Peyer's patch (tissue), 4 donors: ENCODE results near the gene COMMD6.

ENCODE experiments used
- CTCF ChIP-seq, 6 experiments: fragments of 450-650 bp in 4 of 6; fragments of 200-600 bp in 2 of 6; sonication (generic) in 1 of 6; IDR thresholded peaks; one replicate each; pipeline ENCODE4 v1.5.1; 2017 to 2019; ENCODE audit warnings: antibody characterized with exemption in 6 of 6, mild to moderate bottlenecking in 3 of 6, moderate library complexity in 1 of 6
- POLR2A ChIP-seq, 2 donors: fragments of 450-650 bp; IDR thresholded peaks; one replicate each; pipeline ENCODE4 v1.5.1; 2017; ENCODE audit warnings: antibody characterized with exemption in 2 of 2, mild to moderate bottlenecking in 2 of 2, moderate library complexity in 2 of 2

DNA sequence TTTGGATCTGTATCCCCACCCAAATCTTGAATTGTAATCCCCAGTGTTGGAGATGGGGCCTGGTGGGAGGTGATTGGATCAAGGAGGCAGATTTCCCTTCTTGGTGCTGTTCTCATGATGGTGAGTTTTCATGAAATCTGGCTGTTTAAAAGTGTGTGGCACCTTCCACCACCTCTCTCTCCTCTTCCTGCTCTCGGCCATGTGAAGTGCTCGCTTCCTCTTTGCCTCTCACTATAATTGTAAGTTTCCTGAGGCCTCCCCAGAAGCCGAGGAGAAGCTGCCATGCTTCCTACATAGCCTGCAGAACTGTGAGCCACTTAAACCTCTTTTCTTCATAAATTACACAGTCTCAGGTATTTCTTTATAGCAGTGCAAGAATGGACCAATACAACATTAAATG lies 15.7 kb downstream of the COMMD6 start:
- TF ChIP-seq CTCF (IDR thresholded peaks at IDR 0.05) (no peak), POLR2A (IDR thresholded peaks at IDR 0.05) (no peak)
